Activated T-cell treated with anti-CD3 and anti-CD28 coated beads, Interleukin-2, amount 50 U/mL, for 72 hours (primary cell): ENCODE results near the gene TTF2. TPM values are rescaled to one million over a fixed set of nuclear protein-coding genes. Genes with fewer than 3 reads are reported as not detected.
A peak's percentile ranks its signal among the peaks of the same experiment; 100 is the strongest.

Experiments
- ATAC-seq, 2 donors: fragments of 150-1000 bp; cut with Tn5 transposase; replicated peaks in 1 of 2; 2 replicates each; pipeline ENCODE4 v1.10.0; 2021; ENCODE audit warnings: moderate library complexity in 2 of 2, mild to moderate bottlenecking in 1 of 2
- DNase-seq, 2 donors: peaks; one replicate each; pipeline ENCODE4 v3.0.0; 2021 to 2022; ENCODE audit warnings: mixed read lengths in 1 of 2
- H3K27ac Mint-ChIP-seq: one replicate; pipeline ENCODE4 v1.8.0; 2022; ENCODE audit warnings: mild to moderate bottlenecking, moderate library complexity, mixed read lengths
- H3K27me3 Mint-ChIP-seq: one replicate; pipeline ENCODE4 v1.8.0; 2022; ENCODE audit warnings: low read depth, mixed read lengths
- H3K36me3 Mint-ChIP-seq, 2 donors: one replicate each; pipeline ENCODE4 v1.8.0; 2022; ENCODE audit warnings: mixed read lengths in 2 of 2, mild to moderate bottlenecking in 1 of 2; ENCODE audit not compliant: insufficient read depth in 2 of 2
- H3K4me1 Mint-ChIP-seq: one replicate; pipeline ENCODE4 v1.8.0; 2022; ENCODE audit warnings: low read depth, mixed read lengths
- H3K4me3 Mint-ChIP-seq, 2 donors: one replicate each; pipeline ENCODE4 v1.8.0; 2022; ENCODE audit warnings: mild to moderate bottlenecking in 2 of 2, mixed read lengths in 2 of 2, moderate library complexity in 2 of 2
- H3K9me3 Mint-ChIP-seq, 2 donors: one replicate each; pipeline ENCODE4 v1.8.0; 2022; ENCODE audit warnings: mixed read lengths in 2 of 2
- total RNA-seq, 2 donors: library from RNA; stranded (reverse); gene quantifications; one replicate each; pipeline ENCODE4 v1.2.3, GENCODE V29; 2022

TTF2 gene
- total RNA-seq, 2 donors from 2014 or later, result 104 to 107 TPM

GRCh38 chr1:117054068-117054467 lies 6.1 kb upstream of the TTF2 start:
- peaks cover 62% of the 10 kb centered on the region for H3K4me1 Mint-ChIP-seq
- no peak overlapping the region for H3K27ac Mint-ChIP-seq
- H3K36me3 Mint-ChIP-seq, result peaks cover 3 to 14% of the 10 kb centered on the region in 2 donors

GRCh38 chr1:117058810-117059209 lies 1.3 kb upstream of the TTF2 start:
- H3K36me3 Mint-ChIP-seq, result peaks cover 9 to 22% of the 10 kb centered on the region in 2 donors
- DNase-seq, result no peak
- no peak overlapping the region for H3K27ac Mint-ChIP-seq
- H3K27me3 Mint-ChIP-seq, result no peaks in the 10 kb centered on the region
- peaks cover 60% of the 10 kb centered on the region for H3K4me1 Mint-ChIP-seq
- H3K9me3 Mint-ChIP-seq, result no peaks in the 10 kb centered on the region
- no peak overlapping the region for H3K4me3 Mint-ChIP-seq
- no peak for ATAC-seq

More at GRCh38 chr1:117054068-117054467, 6.1 kb upstream of the TTF2 start:
- DNase-seq, result no peak
- ATAC-seq, result no peak
- no peaks in the 10 kb centered on the region for H3K27me3 Mint-ChIP-seq
- no peaks in the 10 kb centered on the region for H3K9me3 Mint-ChIP-seq
- H3K4me3 Mint-ChIP-seq, result no peak overlapping the region

- H3K4me1 Mint-ChIP-seq, result peaks cover 65% of the 10 kb centered on the region
- DNase-seq (peak; percentile 80 to 81), ATAC-seq (peak; percentile 31 to 50)
- no peaks in the 10 kb centered on the region for H3K27me3 Mint-ChIP-seq
- H3K27ac Mint-ChIP-seq, result no peak overlapping the region
- no peaks in the 10 kb centered on the region for H3K9me3 Mint-ChIP-seq
- H3K4me3 Mint-ChIP-seq, result no peak overlapping the region
- peaks cover 8 to 25% of the 10 kb centered on the region in 2 donors for H3K36me3 Mint-ChIP-seq
Measured at GRCh38 chr1:117059334-117059677, 820 bp upstream of the TTF2 start.

GRCh38 chr1:117060441-117061317 lies 553 bp downstream of the TTF2 start:
- peaks cover 63% of the 10 kb centered on the region for H3K4me1 Mint-ChIP-seq

DNA sequence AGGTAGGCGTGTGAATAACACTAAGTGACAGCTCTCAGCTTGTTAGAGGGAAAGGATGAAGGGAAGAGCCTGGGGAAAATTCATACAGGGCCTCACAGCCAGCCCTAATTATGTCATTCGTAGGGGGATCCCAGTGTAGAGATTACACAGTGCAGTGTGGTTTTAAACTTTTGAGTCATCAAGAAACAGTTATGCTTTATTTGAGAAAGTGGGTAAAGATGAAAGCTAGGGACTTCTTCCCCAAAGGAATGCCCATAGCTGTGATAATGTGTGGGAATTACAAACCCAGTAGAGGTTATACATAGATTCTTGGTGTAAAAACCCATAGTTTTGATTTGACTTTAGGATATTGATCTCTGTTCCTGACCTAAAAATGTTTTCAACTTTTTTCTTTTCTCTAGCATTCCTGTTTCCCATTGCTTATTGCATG lies 1.9 kb downstream of the TTF2 start:
- DNase-seq, result peak; percentile 52 to 54
- Mint-ChIP-seq H3K27me3 (no peaks in the 10 kb centered on the region), H3K9me3 (no peaks in the 10 kb centered on the region), H3K36me3 (peaks cover 10 to 38% of the 10 kb centered on the region in 2 donors), H3K4me1 (peaks cover 66% of the 10 kb centered on the region), H3K27ac (peak overlapping the region; percentile 12), H3K4me3 (no peak overlapping the region)
- ATAC-seq, result peak; percentile 28 to 38

More at GRCh38 chr1:117060441-117061317, 553 bp downstream of the TTF2 start:
- ATAC-seq, result peak in 1 of 2 donors; percentile 3
- Mint-ChIP-seq H3K9me3 (no peaks in the 10 kb centered on the region), H3K36me3 (peaks cover 8 to 32% of the 10 kb centered on the region in 2 donors), H3K27ac (no peak overlapping the region), H3K27me3 (no peaks in the 10 kb centered on the region), H3K4me3 (no peak overlapping the region)
- peak in 1 of 2 donors; percentile 36 for DNase-seq

GRCh38 chr1:117066367-117066766 lies 6.2 kb downstream of the TTF2 start:
- H3K27me3 Mint-ChIP-seq, result no peaks in the 10 kb centered on the region
- DNase-seq, result no peak
- H3K4me1 Mint-ChIP-seq, result peaks cover 66% of the 10 kb centered on the region
- H3K27ac Mint-ChIP-seq, result no peak overlapping the region
- H3K4me3 Mint-ChIP-seq, result no peak overlapping the region
- ATAC-seq, result no peak
- H3K36me3 Mint-ChIP-seq, result peaks cover 20 to 49% of the 10 kb centered on the region in 2 donors
- no peaks in the 10 kb centered on the region for H3K9me3 Mint-ChIP-seq

DNA sequence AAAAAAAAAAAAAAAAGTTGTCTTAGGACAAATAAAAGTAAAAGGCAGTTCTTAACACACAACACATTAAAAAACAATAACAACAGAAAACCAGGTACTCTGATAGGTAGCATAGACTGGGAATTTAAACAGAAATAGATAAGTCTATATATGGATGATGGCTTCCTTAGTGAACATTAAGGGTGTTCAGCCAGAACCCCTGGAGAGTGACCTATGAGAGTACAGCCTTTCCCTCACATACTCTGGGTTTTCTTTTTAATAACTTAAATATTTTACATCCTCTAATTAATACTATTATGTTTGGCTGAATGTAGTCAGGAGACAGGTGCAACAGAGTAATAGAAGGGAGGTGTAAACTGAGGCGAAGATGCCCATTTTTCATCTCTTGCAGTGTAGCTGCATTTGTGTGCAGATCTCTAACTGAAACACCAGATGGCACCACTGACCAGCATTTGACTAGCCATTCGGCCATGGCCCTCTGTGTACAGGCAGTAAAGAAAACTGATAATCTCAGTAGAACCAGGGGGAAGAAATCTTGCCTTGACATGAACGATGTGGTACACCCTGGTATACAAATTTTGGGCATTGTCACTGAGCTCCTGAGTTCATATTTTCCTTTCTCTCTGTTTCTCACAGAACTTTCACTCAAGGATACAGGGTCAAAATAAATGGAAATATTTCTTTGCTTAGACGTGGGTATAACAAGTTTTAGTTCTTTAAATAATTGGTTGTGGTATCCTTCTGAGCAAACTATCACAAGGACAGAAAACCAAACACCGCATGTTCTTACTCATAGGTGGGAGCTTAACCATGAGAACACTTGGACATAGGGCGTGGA lies 7.6 kb downstream of the TTF2 start:
- H3K9me3 Mint-ChIP-seq, result no peaks in the 10 kb centered on the region
- peak; percentile 71 to 80 for ATAC-seq
- H3K27me3 Mint-ChIP-seq, result no peaks in the 10 kb centered on the region
- no peak overlapping the region for H3K4me3 Mint-ChIP-seq
- DNase-seq, result peak; percentile 52 to 60
- H3K4me1 Mint-ChIP-seq, result peaks cover 52% of the 10 kb centered on the region
- no peak overlapping the region for H3K27ac Mint-ChIP-seq
- H3K36me3 Mint-ChIP-seq, result peaks cover 18 to 45% of the 10 kb centered on the region in 2 donors

GRCh38 chr1:117068580-117068979 lies 8.5 kb downstream of the TTF2 start:
- peaks cover 44% of the 10 kb centered on the region for H3K4me1 Mint-ChIP-seq
- no peak overlapping the region for H3K4me3 Mint-ChIP-seq
- ATAC-seq, result no peak
- DNase-seq, result no peak
- no peaks in the 10 kb centered on the region for H3K9me3 Mint-ChIP-seq
- no peaks in the 10 kb centered on the region for H3K27me3 Mint-ChIP-seq
- peaks cover 15 to 43% of the 10 kb centered on the region in 2 donors for H3K36me3 Mint-ChIP-seq
- H3K27ac Mint-ChIP-seq, result no peak overlapping the region

- peaks cover 15 to 46% of the 10 kb centered on the region in 2 donors for H3K36me3 Mint-ChIP-seq
- no peak for ATAC-seq
- H3K27me3 Mint-ChIP-seq, result no peaks in the 10 kb centered on the region
- no peak overlapping the region for H3K27ac Mint-ChIP-seq
- peaks cover 36% of the 10 kb centered on the region for H3K4me1 Mint-ChIP-seq
- H3K9me3 Mint-ChIP-seq, result no peaks in the 10 kb centered on the region
- no peak for DNase-seq
- H3K4me3 Mint-ChIP-seq, result peak overlapping the region in 1 of 2 donors; percentile 25
Measured at GRCh38 chr1:117069220-117069844, 9.2 kb downstream of the TTF2 start.

DNA sequence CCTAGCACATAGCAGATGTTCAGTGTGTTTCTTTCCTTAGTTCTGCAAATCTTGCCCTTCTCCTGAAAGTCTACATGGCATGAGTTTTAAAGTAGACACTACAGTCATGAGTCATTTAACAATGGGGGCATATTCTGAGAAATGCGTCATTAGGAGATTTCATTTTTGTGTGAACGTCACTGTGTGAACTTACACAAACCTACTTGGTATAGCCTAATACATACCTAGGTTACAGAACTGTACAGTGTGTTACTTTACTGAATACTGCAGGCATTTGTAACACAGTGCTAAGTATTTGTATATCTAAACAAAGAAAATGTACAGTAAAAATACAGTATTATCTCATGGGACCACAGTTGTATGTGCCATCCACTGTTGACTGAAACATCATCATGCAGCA lies 10.0 kb downstream of the TTF2 start:
- peak overlapping the region in 1 of 2 donors; percentile 64 for H3K4me3 Mint-ChIP-seq
- no peak overlapping the region for H3K27ac Mint-ChIP-seq
- no peaks in the 10 kb centered on the region for H3K9me3 Mint-ChIP-seq
- peaks cover 37% of the 10 kb centered on the region for H3K4me1 Mint-ChIP-seq
- H3K36me3 Mint-ChIP-seq, result peaks cover 19 to 45% of the 10 kb centered on the region in 2 donors
- ATAC-seq, result peak; percentile 74 to 88
- DNase-seq, result no peak
- H3K27me3 Mint-ChIP-seq, result no peaks in the 10 kb centered on the region

GRCh38 chr1:117076648-117077047 lies 16.5 kb downstream of the TTF2 start:
- H3K27me3 Mint-ChIP-seq, result no peaks in the 10 kb centered on the region
- H3K4me1 Mint-ChIP-seq, result peaks cover 39% of the 10 kb centered on the region
- H3K9me3 Mint-ChIP-seq, result no peaks in the 10 kb centered on the region
- H3K27ac Mint-ChIP-seq, result peak overlapping the region; percentile 4
- ATAC-seq (peak; percentile 35 to 55), DNase-seq (peak; percentile 26 to 55)
- H3K36me3 Mint-ChIP-seq, result peaks cover 36 to 70% of the 10 kb centered on the region in 2 donors
- peak overlapping the region; percentile 43 to 61 for H3K4me3 Mint-ChIP-seq

DNA sequence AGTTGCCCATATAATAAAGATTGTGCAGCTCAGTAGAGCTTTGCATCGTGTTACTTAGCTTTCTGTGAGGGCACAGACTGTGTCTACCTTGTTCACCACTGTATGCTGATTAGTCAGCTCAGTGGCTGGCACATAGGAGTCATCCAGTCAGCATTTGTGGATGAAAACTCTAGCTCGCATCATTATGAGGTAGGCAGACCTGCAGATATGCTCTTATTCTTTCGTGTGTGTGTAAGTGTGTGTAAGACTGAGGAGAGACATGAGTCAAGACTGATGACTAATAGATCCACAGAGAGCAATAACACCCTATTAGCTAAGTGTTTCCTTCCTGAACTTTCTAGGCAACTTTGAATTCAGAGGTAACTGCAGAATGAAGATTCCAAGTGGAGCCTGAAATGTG lies 17.1 kb downstream of the TTF2 start:
- peaks cover 45% of the 10 kb centered on the region for H3K4me1 Mint-ChIP-seq
- ATAC-seq, result peak; percentile 99
- peak overlapping the region; percentile 70 for H3K27ac Mint-ChIP-seq
- H3K9me3 Mint-ChIP-seq, result no peaks in the 10 kb centered on the region
- DNase-seq, result peak; percentile 68 to 75
- H3K4me3 Mint-ChIP-seq, result peak overlapping the region in 1 of 2 donors; percentile 37
- H3K36me3 Mint-ChIP-seq, result peaks cover 34 to 74% of the 10 kb centered on the region in 2 donors
- no peaks in the 10 kb centered on the region for H3K27me3 Mint-ChIP-seq
